HG03460 (cell line): ENCODE results near the gene ARVCF.
A peak's percentile ranks its signal among the peaks of the same experiment; 100 is the strongest.

Source experiments
- ATAC-seq: cut with Tn5 transposase; IDR thresholded peaks from one replicate; pipeline ENCODE4 v1.9.1; 2021; ENCODE audit not compliant: unreplicated experiment

The ARVCF gene

DNA sequence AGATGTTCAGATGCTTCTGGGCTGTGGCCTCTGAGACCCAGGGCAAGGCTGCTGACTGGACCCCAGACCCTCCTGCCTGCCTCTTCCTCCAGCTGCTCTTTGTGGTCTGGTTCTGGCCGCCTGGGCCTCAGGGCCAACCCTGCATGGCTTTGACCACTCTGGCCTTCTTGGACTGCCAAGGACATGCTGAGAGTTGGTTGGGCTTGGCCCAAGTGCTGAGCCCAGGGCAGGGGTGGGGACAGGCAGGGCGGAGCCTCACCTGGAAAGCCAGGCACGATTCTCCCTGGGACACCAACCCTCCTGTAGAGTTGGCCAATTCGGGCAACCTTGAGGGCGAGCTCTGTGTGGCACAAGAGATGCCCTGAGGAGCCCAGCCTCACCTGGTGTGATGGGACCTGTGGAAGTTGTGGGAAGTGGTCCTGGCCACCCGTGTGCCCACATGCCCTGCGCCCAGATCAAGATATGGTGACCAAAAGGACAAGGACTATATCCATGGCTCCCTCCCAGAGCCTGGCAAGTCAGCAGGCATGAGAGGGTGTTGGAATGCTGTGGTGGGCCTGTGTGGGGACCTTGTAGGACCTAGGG, 15.9 kb upstream of the ARVCF start:
- no peak for ATAC-seq

- ATAC-seq = no peak
Observed at GRCh38 chr22:20031732-20032406, 15.2 kb upstream of the ARVCF start.

DNA sequence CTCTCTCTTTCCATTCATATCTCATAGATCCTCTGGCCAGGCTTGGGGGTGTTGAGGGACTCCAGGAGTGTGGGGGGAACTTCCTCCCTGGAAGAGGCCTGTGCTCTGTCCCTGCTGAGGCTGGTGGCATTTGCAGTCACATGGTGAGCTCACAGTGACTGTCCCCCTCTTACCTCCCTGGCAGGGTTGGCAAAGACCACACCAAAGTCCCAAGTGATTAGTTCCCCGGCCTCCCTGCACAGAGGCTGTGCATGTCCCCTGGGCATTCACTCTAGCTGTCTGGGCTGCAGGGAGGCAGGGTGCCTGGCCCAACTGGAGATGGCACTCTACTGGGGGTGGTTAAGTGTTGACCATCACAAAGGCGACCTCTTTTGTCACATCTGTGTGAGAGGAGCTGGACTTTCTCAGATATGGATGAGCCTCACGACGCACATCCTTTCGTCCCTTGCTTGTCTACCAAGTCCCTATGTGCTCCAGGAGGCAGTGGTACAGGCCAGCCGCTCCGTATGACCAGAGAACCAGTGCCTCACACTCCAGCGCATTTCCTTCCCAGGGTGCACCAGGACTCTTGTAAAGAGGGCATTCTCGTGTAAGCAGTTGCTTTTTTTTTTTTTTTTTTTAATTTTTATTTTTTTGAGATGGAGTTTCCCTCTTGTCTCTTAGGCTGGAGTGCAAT, 13.1 kb upstream of the ARVCF start:
- ATAC-seq = no peak

GRCh38 chr22:20028855-20029549, 12.4 kb upstream of the ARVCF start:
- ATAC-seq = no peak

GRCh38 chr22:20027966-20028854, 11.6 kb upstream of the ARVCF start:
- ATAC-seq = no peak

- no peak for ATAC-seq
Observed at GRCh38 chr22:20026996-20027601, 10.5 kb upstream of the ARVCF start.

DNA sequence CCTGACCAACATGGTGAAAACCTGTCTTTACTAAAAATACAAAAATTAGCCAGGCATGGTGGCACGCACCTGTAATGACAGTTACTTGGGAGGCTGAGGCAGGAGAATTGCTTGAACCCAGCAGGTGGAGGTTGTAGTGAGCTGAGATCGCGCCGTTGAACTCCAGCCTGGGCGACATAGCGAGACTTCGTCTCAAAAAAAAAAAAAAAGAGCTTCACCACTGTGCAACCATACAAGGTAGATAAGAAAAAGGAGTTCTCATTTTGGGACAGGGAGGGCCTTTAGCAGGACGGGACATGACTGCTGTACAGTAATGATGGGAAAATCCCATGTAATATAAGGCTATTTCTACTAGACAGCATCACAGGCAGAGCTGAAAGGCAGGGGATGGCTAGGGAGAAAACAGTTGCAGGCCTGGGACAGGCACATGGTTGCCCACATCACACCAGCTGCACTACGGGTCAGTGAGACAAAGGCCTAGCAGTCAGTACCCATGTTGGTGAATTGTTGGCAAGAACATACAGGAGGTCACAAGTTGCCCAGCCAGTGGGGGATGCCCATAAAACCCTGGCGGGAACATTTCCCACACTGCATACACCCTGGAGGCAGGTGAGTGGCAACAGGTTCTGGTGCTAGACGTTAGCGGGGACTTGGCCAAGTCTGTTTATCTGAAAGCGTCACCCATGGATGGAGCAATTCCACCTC, 9.7 kb upstream of the ARVCF start:
- no peak for ATAC-seq

- no peak for ATAC-seq
Observed at GRCh38 chr22:20025401-20026203, 9.0 kb upstream of the ARVCF start.

DNA sequence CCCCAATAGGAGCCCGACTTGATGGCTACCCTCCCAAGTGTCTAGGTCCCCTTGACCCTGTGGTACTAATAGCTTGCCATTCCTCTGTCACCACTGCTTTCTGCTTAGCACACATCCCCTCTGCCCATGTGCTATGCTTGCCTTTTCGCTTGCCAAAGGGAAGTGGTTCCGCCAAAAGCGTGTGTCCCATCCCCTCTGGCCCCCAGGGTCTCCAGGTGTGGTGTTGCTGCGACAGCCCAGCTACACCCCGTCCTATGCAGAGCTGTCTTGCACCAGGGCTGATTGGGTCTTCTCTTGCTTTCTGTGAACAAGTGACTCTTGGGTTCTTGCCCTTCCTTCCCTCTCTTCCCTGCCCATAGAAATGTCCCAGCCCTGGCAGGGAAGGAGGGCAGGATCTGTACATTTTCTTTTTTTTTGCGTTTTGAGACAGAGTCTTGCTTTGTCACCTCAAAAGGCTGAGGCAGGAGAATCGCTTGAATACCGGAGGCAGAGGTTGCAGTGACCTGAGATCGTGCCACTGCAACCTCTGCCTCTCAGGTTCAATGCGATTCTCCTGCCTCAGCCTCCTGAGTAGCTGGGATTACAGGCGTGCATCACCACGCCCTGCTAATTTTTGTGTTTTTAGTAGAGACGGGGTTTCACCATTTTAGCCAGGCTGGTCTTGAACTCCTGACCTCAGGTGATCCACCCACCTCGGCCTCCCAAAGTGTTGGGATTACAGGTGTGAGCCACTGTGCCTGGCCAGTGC, 8.2 kb upstream of the ARVCF start:
- no peak for ATAC-seq

- ATAC-seq = no peak
Observed at GRCh38 chr22:20024225-20024624, 7.6 kb upstream of the ARVCF start.

- no peak for ATAC-seq
Observed at GRCh38 chr22:20022978-20023613, 6.5 kb upstream of the ARVCF start.

DNA sequence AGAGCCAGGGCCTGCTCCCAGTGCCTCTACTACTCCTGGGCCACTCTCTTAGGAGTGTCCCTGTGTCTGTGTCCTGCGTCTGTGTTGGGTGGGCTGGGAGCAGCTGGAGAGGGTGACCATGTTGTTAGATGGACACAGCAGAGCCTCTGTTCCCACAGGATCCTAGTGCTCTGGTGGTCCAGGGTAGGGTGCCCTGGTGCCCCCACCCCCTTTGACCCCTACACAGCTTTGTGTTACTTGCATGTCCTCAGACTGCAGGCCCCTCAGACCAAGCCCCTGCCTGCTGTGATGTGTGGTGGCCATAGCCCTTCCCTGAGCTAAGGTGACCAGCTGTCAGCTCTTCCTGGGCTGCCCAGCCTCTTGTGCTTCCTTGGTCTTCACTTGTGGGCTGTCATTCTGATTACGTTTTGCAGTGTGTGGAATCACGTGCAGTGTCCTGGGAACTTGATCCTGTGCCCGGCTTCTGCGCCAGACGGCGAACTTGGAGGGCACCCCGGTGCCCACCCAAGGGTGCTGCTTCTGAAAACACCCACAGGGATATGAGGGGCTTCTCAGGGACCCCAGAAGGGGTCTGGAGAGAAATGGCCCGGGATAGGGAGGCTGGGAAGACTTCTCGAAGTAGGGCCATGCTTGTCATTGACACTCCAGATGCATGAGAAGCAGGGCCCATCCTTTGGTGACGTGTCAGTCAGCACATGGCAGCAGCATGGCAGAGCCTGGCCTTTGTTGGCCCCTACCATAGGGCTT, 5.8 kb upstream of the ARVCF start:
- ATAC-seq = no peak

- ATAC-seq = no peak
Observed at GRCh38 chr22:20021196-20022181, 4.9 kb upstream of the ARVCF start.

- peak; percentile 63 for ATAC-seq
Observed at GRCh38 chr22:20020533-20021195, 4.0 kb upstream of the ARVCF start, which contains the start of gene TANGO2. TANGO2 (plus strand) TSS chr22:20021110; CDS start chr22:20036799, 15,689 bp downstream.
